Fibroblast of skin of left biceps (primary cell): ENCODE data around the gene UGCG.
"Not testable (repeated sequence)": the region's sequence is repeated elsewhere in the genome, so short reads cannot be mapped to it uniquely, and the experiment has no call there.

Source experiments
- DNase-seq, 2 experiments: peaks; one replicate each; pipeline ENCODE4 v3.0.0-alpha.2; 2013; ENCODE audit warnings: low read depth in 2 of 2

Gene UGCG

DNA sequence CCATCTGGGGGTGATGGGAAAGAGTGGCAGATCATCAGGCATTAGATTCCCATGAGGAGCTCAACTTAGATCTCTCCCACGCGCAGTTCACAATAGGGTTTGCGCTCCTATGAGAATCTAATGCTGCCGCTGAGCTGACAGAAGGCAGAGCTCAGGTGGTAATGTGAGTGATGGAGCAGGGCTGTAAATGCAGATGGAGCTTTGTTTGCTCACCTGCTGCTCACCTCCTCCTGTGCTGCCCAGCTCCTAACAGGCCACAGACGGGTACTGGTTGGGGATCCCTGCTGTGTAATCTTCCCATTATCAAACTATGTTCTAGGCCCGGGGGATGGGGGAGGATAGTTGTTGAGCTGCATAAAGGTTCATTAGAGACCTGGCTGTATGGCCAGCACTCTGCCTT lies 58.4 kb downstream of the UGCG start:
- no peak for DNase-seq

DNA sequence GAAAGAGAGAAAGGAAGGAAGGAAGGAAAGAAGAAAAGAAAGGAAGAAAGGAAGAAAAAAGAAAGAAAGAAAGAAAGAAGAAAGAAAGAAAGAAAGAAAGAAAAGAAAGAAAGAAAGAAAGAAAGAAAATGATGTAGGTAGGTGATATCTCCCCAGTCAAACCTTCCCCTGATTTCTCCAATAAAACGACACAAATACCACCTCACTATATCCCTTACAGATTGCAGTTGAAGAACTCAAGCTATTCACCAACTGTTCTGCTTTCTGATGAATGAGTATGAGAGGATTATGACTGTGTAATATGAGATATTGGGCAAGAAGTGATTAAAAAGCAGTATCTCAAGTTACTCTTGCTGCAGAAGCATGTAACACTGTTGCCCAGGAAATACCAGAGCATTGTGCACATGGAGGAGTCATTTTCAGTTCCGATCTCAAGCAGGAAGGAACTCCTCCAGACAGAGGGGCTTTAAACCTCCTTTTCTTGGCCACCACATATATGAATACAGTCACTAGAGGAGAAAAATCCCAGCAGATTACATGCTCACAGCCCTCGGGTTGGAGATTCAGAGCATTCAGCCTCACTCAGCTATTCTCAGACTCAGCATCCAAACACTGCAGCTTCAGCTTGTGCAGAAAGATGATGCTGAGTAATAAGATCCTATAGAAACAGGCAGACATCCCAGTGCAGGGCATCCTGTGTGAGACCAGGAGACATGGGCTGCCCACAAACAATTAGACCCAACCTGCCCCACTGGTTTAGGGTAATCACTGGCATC lies 61.4 kb downstream of the UGCG start:
- DNase-seq: peak; percentile 94 to 95

DNA sequence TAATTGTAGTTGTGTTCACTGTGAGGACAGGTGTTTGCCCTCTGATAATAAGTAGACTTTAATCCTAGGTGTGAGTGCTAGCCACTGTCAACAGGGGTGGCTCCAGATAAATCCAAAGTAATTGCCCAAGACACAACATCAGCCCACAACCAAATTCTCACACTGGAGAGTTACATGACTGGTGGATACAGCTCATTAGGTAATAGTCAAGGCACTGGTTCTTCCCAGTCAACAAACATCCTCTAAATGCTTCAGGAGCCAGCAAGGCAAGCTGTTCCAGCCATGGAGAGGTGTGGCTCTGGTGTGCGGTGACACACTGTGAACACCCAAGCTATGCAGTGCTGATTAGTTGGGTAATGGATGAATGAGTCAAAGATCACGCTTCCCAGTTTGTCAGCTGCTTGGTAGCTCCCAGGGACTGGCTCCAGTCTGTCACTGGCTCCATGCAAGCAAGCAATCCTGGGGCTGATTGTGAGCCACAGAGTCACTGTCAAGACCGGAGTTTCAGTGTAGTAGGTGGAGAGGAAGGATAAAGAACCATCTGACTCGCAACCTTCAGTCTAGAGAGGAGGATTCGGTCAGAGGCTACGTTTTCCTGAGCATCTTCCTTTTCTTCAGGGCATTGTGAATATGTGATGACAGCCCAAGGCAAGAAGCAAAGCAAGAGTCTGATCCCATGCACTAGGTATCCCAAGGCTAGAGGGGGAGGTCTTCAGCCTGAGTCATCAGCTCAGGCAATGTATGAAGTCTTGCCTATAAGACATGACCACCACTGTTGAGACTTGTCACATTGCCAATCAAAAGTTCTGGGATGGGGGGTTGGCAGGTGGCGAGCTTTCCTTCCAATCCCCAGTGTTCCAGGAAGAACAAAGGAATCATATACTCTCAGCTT lies 63.1 kb downstream of the UGCG start:
- peak; percentile 56 to 68 for DNase-seq

DNA sequence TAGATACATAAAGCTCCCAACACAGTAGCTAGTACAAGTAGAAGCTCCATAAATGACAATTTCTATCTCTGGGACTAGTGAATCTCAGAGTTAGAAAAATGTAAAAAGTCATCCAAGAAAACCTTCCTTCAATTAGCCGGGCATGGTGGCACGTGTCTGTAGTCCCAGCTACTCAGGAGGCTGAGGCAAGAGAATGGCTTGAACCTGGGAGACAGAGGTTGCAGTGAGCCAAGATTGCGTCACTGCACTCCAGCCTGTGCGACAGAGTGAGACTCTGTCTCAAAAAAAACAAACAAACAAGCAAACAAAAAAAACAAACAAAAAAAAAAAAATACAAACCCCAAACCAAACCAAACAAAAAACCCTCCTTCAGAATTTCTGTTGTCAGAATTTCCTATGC lies 63.9 kb downstream of the UGCG start:
- DNase-seq: not testable (repeated sequence)

- no peak for DNase-seq
Measured at GRCh38 chr9:111961009-111961408, 64.4 kb downstream of the UGCG start.

GRCh38 chr9:111961575-111961974 lies 65.0 kb downstream of the UGCG start:
- no peak for DNase-seq

- no peak for DNase-seq
Measured at GRCh38 chr9:111962021-111962420, 65.4 kb downstream of the UGCG start.

GRCh38 chr9:111963995-111964394 lies 67.4 kb downstream of the UGCG start:
- no peak for DNase-seq

GRCh38 chr9:111965566-111966019 lies 69.0 kb downstream of the UGCG start:
- DNase-seq: peak; percentile 71 to 73

DNA sequence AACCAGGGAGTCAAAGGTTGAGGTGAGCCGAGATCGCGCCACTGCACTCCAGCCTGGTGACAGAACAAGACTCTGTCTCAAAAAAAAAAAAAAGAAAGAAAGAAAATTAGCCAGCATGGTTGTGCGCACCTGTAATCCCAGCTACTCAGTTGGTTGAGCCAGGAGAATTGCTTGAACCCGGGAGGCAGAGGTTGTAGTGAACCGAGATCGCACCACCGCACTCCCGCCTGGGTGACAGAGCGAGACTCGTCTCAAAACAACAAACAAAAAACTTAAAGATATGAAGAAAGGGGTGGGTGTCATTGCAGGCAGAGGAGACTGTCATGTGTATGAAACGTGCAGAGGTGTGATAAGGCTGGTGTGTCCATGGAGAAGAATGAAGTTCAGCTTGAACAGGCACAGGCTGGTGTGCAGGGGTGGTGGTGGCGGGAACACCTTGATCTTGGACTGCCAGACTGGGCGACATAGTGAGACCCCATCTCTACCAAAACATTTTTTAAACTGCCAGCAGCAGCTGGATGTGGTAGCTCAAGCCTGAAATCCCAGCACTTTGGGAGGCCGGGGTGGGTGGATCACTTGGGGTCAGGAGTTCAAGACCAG lies 69.6 kb downstream of the UGCG start:
- no peak for DNase-seq

GRCh38 chr9:111966861-111967291 lies 70.3 kb downstream of the UGCG start:
- no peak for DNase-seq

- no peak for DNase-seq
Measured at GRCh38 chr9:111967621-111968020, 71.0 kb downstream of the UGCG start.

- no peak for DNase-seq
Measured at GRCh38 chr9:111969061-111969460, 72.4 kb downstream of the UGCG start.

DNA sequence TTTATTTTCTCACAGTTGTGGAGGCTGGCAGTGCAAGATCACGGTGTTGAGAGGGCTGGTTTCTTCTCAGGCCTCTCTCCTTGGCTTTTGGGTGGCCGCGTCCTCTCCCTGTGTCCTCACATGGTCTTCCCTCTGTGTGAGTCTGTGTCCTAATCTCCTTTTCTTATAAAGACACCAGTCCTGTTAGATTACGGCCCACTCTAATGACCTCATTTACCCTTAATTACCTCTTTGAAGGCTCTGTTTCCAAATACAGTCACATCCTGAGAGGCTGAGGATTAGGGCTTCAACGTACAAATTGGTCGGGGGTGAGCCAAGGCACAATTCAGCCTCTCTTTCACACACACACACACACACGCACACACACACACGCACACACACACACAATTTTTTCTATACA lies 73.0 kb downstream of the UGCG start:
- DNase-seq: no peak

DNA sequence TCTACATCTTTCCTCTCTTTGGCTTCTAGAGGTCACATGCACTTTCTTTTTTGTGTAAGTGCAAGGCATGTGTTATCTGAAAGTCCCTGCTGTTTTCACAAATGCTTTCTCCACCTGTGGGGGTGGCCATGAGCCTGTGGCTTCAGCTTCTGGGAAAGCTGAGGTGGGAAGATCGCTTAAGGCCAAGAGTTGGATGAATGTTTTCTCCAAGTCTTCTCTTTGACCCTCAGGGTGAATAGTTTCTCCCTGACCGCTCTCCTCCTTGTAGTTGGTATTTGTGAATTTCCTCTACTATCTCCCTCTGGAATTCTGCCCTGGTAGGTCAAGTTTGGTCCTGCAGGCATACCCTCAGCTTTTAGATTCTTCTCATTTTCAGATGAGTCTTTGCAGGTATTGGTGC lies 74.2 kb downstream of the UGCG start:
- DNase-seq: no peak

DNA sequence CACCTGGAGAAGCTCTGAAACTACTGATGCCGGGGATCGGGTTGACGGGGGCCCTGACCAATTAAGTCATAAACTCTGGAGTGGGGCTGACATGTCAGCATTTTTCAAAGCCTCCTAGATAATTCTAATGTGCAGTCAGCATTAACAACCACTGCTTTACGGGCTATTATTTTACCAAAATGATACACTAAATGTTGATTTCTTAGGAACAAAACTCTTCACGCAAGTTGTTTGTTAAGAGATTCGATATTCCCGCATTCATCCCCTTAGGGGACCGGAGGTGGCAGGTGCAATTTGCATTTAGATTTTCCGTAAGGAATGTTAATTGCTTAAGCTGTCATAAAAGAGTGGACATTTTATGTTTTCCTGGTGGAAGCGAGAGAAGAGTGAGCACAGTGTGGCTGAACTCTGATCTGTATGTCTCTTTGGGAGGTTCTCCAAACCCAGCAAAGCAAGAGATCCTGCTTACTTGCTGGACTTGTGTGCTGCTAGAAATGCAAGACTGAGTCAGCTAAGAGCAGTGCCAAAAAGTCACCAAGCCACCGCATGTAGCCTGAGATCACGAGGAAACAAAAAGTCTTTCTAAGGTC lies 77.6 kb downstream of the UGCG start:
- no peak for DNase-seq

- DNase-seq: no peak
Measured at GRCh38 chr9:111975709-111976108, 79.1 kb downstream of the UGCG start.

DNA sequence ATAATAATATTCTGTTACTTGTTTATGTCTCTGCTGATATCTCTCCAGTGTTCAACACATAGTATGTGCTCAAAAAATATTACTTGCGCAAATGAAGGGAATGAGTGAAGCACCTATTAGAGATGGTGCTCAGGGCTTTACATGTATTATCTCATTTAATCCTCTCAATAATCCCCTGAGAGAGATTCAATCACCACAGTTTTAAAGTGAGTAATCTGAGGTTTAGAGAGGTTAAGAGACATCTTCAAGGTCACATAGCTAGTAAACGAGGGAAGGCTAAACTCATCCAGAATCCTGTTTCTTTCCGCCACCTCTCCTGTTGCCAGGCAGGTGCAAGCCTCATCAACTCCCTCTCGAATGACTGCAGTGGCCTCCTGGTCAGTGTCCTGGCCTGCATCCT lies 82.0 kb downstream of the UGCG start:
- no peak for DNase-seq

- DNase-seq: no peak
Measured at GRCh38 chr9:111979561-111979960, 82.9 kb downstream of the UGCG start.

- DNase-seq: no peak
Measured at GRCh38 chr9:111980398-111980797, 83.8 kb downstream of the UGCG start.

- no peak for DNase-seq
Measured at GRCh38 chr9:111983484-111983908, 86.9 kb downstream of the UGCG start.
